Measurements from ENCODE around the gene TECPR2. TPM values are rescaled to one million over a fixed set of nuclear protein-coding genes. Genes with fewer than 3 reads are reported as not detected.

Gene TECPR2
- total and polyA plus RNA-seq, 4 donors = 5.6 to 30.3 (median 19.5) TPM

DNA sequence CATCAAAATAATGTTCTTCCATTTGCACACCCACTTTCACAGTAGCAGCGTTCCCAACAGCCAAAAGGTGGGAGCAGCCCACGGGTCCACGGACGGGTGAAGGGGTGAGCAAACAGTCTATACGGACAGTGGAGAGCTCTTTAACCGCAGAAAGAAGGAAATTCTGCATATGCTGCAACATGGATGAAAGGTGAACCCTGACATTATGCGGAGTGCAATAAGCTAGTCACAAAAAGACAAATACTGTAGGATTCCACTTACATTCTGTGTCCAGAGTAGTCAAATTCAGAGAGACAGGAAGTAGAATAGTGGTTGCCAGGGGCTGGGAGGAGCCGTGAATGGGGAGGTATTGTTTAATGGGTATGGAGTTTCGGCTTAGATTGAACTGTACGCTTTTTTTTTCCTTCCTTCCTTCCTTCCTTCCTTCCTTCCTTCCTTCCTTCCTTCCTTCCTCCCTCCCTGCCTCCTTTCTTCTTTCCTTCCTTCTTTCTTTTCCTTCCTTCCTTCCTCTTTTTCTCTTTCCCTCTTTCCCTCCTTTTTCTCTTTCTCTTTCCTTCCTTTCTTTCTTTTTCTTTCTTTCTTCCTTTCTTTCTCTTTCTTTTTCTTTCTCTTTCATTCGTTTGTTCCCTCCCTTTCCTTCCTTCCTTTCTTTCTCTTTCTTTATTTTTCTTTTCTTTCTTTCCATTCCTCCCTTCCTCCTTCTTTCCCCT is 162.6 kb downstream of the TECPR2 start:
- DNase-seq = peak; percentile 75 to 89 (median 89)

GRCh38 chr14:102525929-102526497 is 163.3 kb downstream of the TECPR2 start:
- Histone ChIP-seq H3K27ac (ENCODE audit: low read depth in 1 of 2, low read length in 1 of 2) (peak overlapping the region in 1 of 2 donors; percentile 1), H3K4me1 (ENCODE audit: control insufficient read depth in 5 of 5, insufficient read depth in 5 of 5, low read length in 5 of 5) (peaks cover 0 to 26% (median 10%) of the 10 kb centered on the region in 5 donors), H3K27me3 (ENCODE audit: control insufficient read depth in 3 of 3, insufficient read depth in 3 of 3, low read length in 2 of 3) (no peaks in the 10 kb centered on the region), H3K9me3 (ENCODE audit: control insufficient read depth in 4 of 4, insufficient read depth in 3 of 4, low read length in 3 of 4) (no peaks in the 10 kb centered on the region), H3K4me3 (no peak overlapping the region), H3K9ac (ENCODE audit: insufficient read depth in 1 of 2, low read length in 2 of 2) (peak overlapping the region in 1 of 2 donors; percentile 86), H3K36me3 (ENCODE audit: control insufficient read depth in 4 of 4, insufficient read depth in 4 of 4, low read length in 4 of 4) (no peaks in the 10 kb centered on the region)
- WGBS, 2 donors = 79 to 86% methylated on average over 12 of the region's 12 CpGs
- no peak for ATAC-seq (ENCODE audit: insufficient read depth, low FRiP score)
- TF ChIP-seq CTCF (IDR thresholded peaks at IDR 0.05; ENCODE audit: control extremely low read depth, extremely low read depth) = no peak
- DNase-seq = no peak

More for the DNA sequence above, 162.6 kb downstream of the TECPR2 start:
- no peaks in the 10 kb centered on the region for H3K9me3 ChIP-seq (ENCODE audit: control insufficient read depth in 4 of 4, insufficient read depth in 3 of 4, low read length in 3 of 4)
- peak overlapping the region; percentile 58 to 91 for H3K27ac ChIP-seq (ENCODE audit: low read depth in 1 of 2, low read length in 1 of 2)
- no peaks in the 10 kb centered on the region for H3K27me3 ChIP-seq (ENCODE audit: control insufficient read depth in 3 of 3, insufficient read depth in 3 of 3, low read length in 2 of 3)
- peak; percentile 6 for ATAC-seq (ENCODE audit: insufficient read depth, low FRiP score)
- WGBS, 2 donors = 1% methylated on average over 11 of the region's 11 CpGs
- no peaks in the 10 kb centered on the region for H3K36me3 ChIP-seq (ENCODE audit: control insufficient read depth in 4 of 4, insufficient read depth in 4 of 4, low read length in 4 of 4)
- H3K9ac ChIP-seq (ENCODE audit: insufficient read depth in 1 of 2, low read length in 2 of 2) = peak overlapping the region in 1 of 2 donors; percentile 86
- no peak for TF ChIP-seq CTCF (IDR thresholded peaks at IDR 0.05; ENCODE audit: control extremely low read depth, extremely low read depth)
- H3K4me3 ChIP-seq = peak overlapping the region; percentile 18
- H3K4me1 ChIP-seq (ENCODE audit: control insufficient read depth in 5 of 5, insufficient read depth in 5 of 5, low read length in 5 of 5) = peaks cover 0 to 26% (median 10%) of the 10 kb centered on the region in 5 donors

GRCh38 chr14:102528431-102529170 is 165.9 kb downstream of the TECPR2 start:
- no peak for TF ChIP-seq CTCF (IDR thresholded peaks at IDR 0.05; ENCODE audit: control extremely low read depth, extremely low read depth)
- H3K9ac ChIP-seq (ENCODE audit: insufficient read depth in 1 of 2, low read length in 2 of 2) = no peak overlapping the region
- no peaks in the 10 kb centered on the region for H3K36me3 ChIP-seq (ENCODE audit: control insufficient read depth in 4 of 4, insufficient read depth in 4 of 4, low read length in 4 of 4)
- H3K9me3 ChIP-seq (ENCODE audit: control insufficient read depth in 4 of 4, insufficient read depth in 3 of 4, low read length in 3 of 4) = no peaks in the 10 kb centered on the region
- H3K4me1 ChIP-seq (ENCODE audit: control insufficient read depth in 5 of 5, insufficient read depth in 5 of 5, low read length in 5 of 5) = peaks cover 0 to 19% (median 10%) of the 10 kb centered on the region in 5 donors
- 72 to 83% methylated on average over 11 of the region's 11 CpGs for WGBS, 2 donors
- no peak overlapping the region for H3K4me3 ChIP-seq
- H3K27ac ChIP-seq (ENCODE audit: low read depth in 1 of 2, low read length in 1 of 2) = no peak overlapping the region
- H3K27me3 ChIP-seq (ENCODE audit: control insufficient read depth in 3 of 3, insufficient read depth in 3 of 3, low read length in 2 of 3) = no peaks in the 10 kb centered on the region
- DNase-seq (no peak), ATAC-seq (ENCODE audit: insufficient read depth, low FRiP score) (no peak)

Measured in lung (tissue), 12 donors.